PC-9 (cell line): ENCODE results near the gene CEP120. TPM values are rescaled to one million over a fixed set of nuclear protein-coding genes. Genes with fewer than 3 reads are reported as not detected.

Experiments
- BruUV-seq: library from RNA; stranded (reverse); fragments of 400-500 nt; replicated peaks from 2 replicates; lab custom pipeline; 2021; lab: Mats Ljungman, UMichigan
- CTCF ChIA-PET: fragments of 300-600 bp; sonication (Branson Sonifier 250); formaldehyde crosslinking; loops from one replicate; lab custom pipeline; 2022; ENCODE audit warnings: antibody characterized with exemption; lab: Charles Lee
- POLR2A ChIA-PET: fragments of 300-600 bp; sonication (Branson Sonifier 250); formaldehyde crosslinking; loops from one replicate; lab custom pipeline; 2022; ENCODE audit warnings: antibody characterized with exemption; ENCODE audit not compliant: unreplicated experiment; lab: Charles Lee
- DNase-seq, 2 experiments: peaks; one replicate each; pipeline versions ENCODE4 v3.0.0 to v3.0.0-alpha.2; 2015 to 2022; ENCODE audit warnings: mixed read lengths in 1 of 2
- H2AFZ ChIP-seq: fragments of 200-600 bp; sonication (generic); 2 replicates; pipeline ENCODE4 v1.8.1; 2017; ENCODE audit warnings: antibody characterized with exemption
- H3F3A ChIP-seq: fragments of 200-600 bp; sonication (generic); 2 replicates; pipeline ENCODE4 v1.8.1; 2017; ENCODE audit warnings: antibody characterized with exemption, mild to moderate bottlenecking, low read depth; ENCODE audit not compliant: insufficient read depth
- H3K27ac ChIP-seq: fragments of 200-600 bp; sonication (generic); 2 replicates; pipeline ENCODE4 v1.6.1; 2016; ENCODE audit warnings: mixed run types
- H3K27me3 ChIP-seq: fragments of 200-600 bp; sonication (generic); 2 replicates; pipeline ENCODE4 v1.6.1; 2016; ENCODE audit warnings: low read depth, mixed run types; ENCODE audit not compliant: insufficient read depth
- H3K36me3 ChIP-seq: fragments of 200-600 bp; sonication (generic); 2 replicates; pipeline ENCODE4 v1.6.1; 2016; ENCODE audit warnings: low read depth, mixed run types
- H3K4me1 ChIP-seq: fragments of 200-600 bp; sonication (generic); replicated peaks from 2 replicates; pipeline ENCODE4 v1.6.1; 2016; ENCODE audit warnings: mixed run types; ENCODE audit not compliant: insufficient read depth
- H3K4me2 ChIP-seq: fragments of 200-600 bp; sonication (generic); 2 replicates; pipeline ENCODE4 v1.6.1; 2017; ENCODE audit warnings: mixed run types
- H3K4me3 ChIP-seq: fragments of 200-600 bp; sonication (generic); 2 replicates; pipeline ENCODE4 v1.6.1; 2016; ENCODE audit warnings: mixed run types
- H3K79me2 ChIP-seq: fragments of 200-600 bp; sonication (generic); 2 replicates; pipeline ENCODE4 v1.6.1; 2017; ENCODE audit warnings: low read depth, mixed run types
- H3K9me2 ChIP-seq: fragments of 200-600 bp; sonication (generic); 2 replicates; pipeline ENCODE4 v1.8.1; 2017; ENCODE audit warnings: mild to moderate bottlenecking; ENCODE audit not compliant: insufficient read depth
- H3K9me3 ChIP-seq: fragments of 200-600 bp; sonication (generic); 2 replicates; pipeline ENCODE4 v1.8.1; 2016; ENCODE audit warnings: low read depth; ENCODE audit not compliant: insufficient read depth
- H4K20me1 ChIP-seq: fragments of 200-600 bp; sonication (generic); 2 replicates; pipeline ENCODE4 v1.8.1; 2017; ENCODE audit not compliant: insufficient read depth
- CTCF ChIP-seq: fragments of 200-600 bp; sonication (generic); conservative IDR thresholded peaks from 2 replicates; pipeline ENCODE4 v1.6.1; 2017; ENCODE audit warnings: mixed run types, antibody characterized with exemption, mild to moderate bottlenecking, moderate library complexity
- EZH2 ChIP-seq: fragments of 200-600 bp; sonication (generic); IDR thresholded peaks from 2 replicates; pipeline ENCODE4 v1.8.0; 2017; ENCODE audit warnings: antibody characterized with exemption, low read depth
- intact Hi-C: fragments of 100-400 bp; cut with micrococcal nuclease; formaldehyde crosslinking; loops from one replicate; pipeline ENCODE4 v1.10.0; 2022; ENCODE audit not compliant: unreplicated experiment
- total RNA-seq: library from RNA; stranded (reverse); gene quantifications from 2 replicates; pipeline ENCODE4 v1.2.3, GENCODE V29; 2021

The CEP120 gene
- total RNA-seq, 1 experiment from 2014 or later, result 24.5 TPM

GRCh38 chr5:123358751-123359150 is 64.5 kb downstream of the CEP120 start:
- POLR2A ChIA-PET, result no interaction called here
- no peak overlapping the region for H2AFZ ChIP-seq
- BruUV-seq, result no TSS peak
- H3K4me1 ChIP-seq, result no peaks in the 10 kb centered on the region
- H3K9me2 ChIP-seq, result no peaks in the 10 kb centered on the region
- H3K9me3 ChIP-seq, result peaks cover 5% of the 10 kb centered on the region; the same call in 1 of the 2 replicates
- no peaks in the 10 kb centered on the region for H3F3A ChIP-seq
- 0 out of 2 replicates have a peak, but pooled peaks cover 16% of the 10 kb centered on the region for H3K36me3 ChIP-seq
- no peak overlapping the region for H3K27ac ChIP-seq
- TF ChIP-seq EZH2, result no peak
- no peak for TF ChIP-seq CTCF
- no peak overlapping the region for H3K4me2 ChIP-seq
- intact Hi-C loops, result no loop called here
- no peaks in the 10 kb centered on the region for H3K27me3 ChIP-seq
- DNase-seq, result no peak
- H3K79me2 ChIP-seq, result no peaks in the 10 kb centered on the region
- CTCF ChIA-PET, result no interaction called here
- H4K20me1 ChIP-seq, result no peaks in the 10 kb centered on the region
- no peak overlapping the region for H3K4me3 ChIP-seq

- Histone ChIP-seq H3K27ac (no peak overlapping the region), H3K27me3 (no peaks in the 10 kb centered on the region), H3K79me2 (no peaks in the 10 kb centered on the region), H2AFZ (no peak overlapping the region), H3K4me2 (no peak overlapping the region), H3F3A (no peaks in the 10 kb centered on the region), H3K9me3 (peaks cover 5% of the 10 kb centered on the region; the same call in 1 of the 2 replicates), H3K4me1 (no peaks in the 10 kb centered on the region), H3K4me3 (no peak overlapping the region), H3K9me2 (no peaks in the 10 kb centered on the region), H3K36me3 (0 out of 2 replicates have a peak, but pooled peaks cover 16% of the 10 kb centered on the region), H4K20me1 (no peaks in the 10 kb centered on the region)
- BruUV-seq, result no TSS peak
- POLR2A ChIA-PET, result no interaction called here
- no peak for TF ChIP-seq EZH2
- TF ChIP-seq CTCF, result no peak
- intact Hi-C loops, result no loop called here
- CTCF ChIA-PET, result no interaction called here
- DNase-seq, result no peak
These were observed 64.9 kb downstream of the CEP120 start for GRCh38 chr5:123358304-123358703.

GRCh38 chr5:123351820-123352219 is 71.4 kb downstream of the CEP120 start:
- Histone ChIP-seq H3K79me2 (no peaks in the 10 kb centered on the region), H3K27ac (no peak overlapping the region), H3K4me2 (no peak overlapping the region), H4K20me1 (no peaks in the 10 kb centered on the region), H3K9me2 (no peaks in the 10 kb centered on the region), H3K4me3 (no peak overlapping the region), H3F3A (no peaks in the 10 kb centered on the region), H3K4me1 (no peaks in the 10 kb centered on the region), H3K9me3 (peaks cover 5% of the 10 kb centered on the region; the same call in 1 of the 2 replicates), H3K27me3 (no peaks in the 10 kb centered on the region), H3K36me3 (0 out of 2 replicates have a peak, but pooled peaks cover 7% of the 10 kb centered on the region), H2AFZ (no peak overlapping the region)
- POLR2A ChIA-PET, result no interaction called here
- CTCF ChIA-PET, result no interaction called here
- no peak for DNase-seq
- no peak for TF ChIP-seq CTCF
- TF ChIP-seq EZH2, result no peak
- intact Hi-C loops, result no loop called here
- no TSS peak for BruUV-seq
